Iris pigment epithelial cell (primary cell): ENCODE results near the gene NDFIP2.
"Not testable (repeated sequence)": the region's sequence is repeated elsewhere in the genome, so short reads cannot be mapped to it uniquely, and the experiment has no call there.

Experiments
- DNase-seq: peaks from one replicate; pipeline ENCODE4 v3.0.0-alpha.2; 2011; ENCODE audit warnings: low read depth

NDFIP2 gene

DNA sequence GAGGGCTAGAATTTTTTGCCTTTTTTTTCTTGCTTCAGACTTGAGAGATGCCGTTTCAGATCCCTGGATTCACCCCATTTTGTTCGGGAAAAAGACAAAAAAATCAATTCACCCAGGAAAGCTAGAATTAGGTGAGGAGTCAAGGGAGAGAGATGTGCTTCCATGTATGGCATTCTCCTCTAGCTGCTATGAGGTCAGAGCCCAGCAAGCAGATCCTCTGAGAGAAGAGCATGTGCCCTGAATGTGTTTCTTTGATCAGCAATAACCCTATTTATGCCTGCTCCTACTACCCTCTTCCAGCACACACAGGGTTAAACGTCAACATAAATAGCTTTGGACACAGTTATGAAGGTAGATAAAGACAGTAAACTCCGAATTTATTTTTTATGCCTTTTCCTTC is 53.6 kb downstream of the NDFIP2 start:
- peak; percentile 24 for DNase-seq

DNA sequence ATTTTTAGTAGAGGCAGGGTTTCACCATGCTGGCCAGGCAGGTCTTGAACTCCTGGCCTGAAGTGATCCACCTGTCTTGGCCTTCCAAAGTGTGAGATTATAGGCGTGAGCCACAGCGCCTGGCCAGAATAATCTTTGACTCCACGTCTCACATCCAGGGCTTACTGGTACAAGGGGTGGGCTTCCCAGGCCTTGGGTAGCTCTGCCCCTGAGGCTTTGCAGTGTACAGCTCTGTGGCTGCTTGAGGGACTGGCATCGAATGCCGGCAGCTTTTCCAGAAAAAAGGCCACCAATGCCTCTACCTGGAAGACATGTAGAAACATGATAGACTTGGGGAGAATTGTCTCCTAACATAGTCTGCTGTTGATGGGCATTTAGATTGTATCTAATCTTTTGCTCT is 57.8 kb downstream of the NDFIP2 start:
- DNase-seq, result no peak

GRCh38 chr13:79540504-79540903 is 59.5 kb downstream of the NDFIP2 start:
- no peak for DNase-seq

GRCh38 chr13:79541426-79542049 is 60.6 kb downstream of the NDFIP2 start:
- DNase-seq, result peak; percentile 67

- no peak for DNase-seq
These were observed 62.9 kb downstream of the NDFIP2 start for GRCh38 chr13:79543883-79544282.

DNA sequence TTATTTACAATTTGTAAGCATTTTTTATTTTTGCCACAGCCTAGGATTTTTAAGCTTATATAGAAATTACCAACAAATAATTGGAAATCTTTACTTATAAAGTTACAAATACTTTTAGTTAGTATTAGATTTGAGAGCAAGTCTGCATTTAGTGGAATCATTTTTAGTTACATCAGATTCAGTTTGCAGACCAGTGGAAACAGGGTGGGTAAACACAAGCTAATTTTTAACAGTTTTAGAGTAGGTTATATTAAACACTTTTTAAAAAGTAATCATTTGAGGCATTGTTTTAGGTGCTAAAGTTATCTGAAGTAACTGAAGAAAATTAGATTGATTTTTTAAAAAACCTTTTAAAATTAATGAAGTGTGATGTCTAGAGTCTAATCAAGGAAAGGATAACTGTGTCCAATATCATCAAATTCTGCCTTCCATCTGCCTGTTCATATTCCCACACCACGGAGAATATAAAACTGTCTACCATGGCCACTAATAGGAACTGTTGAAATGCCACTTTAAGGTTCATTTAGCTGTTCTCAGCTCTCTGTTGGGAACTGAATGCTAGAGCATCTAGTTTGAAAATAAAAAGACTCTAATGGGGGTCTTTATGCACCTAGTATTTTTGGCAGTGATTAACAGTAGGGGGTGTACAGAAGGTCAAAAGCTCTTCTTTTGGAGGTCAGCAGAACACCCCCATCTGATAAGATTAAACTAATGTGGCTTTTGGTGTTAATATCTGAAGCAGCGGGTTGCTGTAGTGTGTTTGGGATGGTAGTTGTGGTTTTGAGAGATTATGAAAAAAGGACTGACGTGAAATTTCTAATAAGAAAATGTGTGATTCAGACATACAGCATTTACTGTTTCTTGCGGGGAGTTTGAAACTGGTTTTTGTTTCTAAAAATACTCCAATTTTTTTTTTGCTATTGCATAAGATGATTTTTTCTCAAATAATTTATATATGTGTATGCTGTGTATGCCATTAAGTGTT is 66.5 kb downstream of the NDFIP2 start:
- peak; percentile 44 for DNase-seq

GRCh38 chr13:79548902-79549301 is 67.9 kb downstream of the NDFIP2 start:
- peak; percentile 21 for DNase-seq

- peak; percentile 65 for DNase-seq
These were observed 68.6 kb downstream of the NDFIP2 start for GRCh38 chr13:79549355-79550106.

DNA sequence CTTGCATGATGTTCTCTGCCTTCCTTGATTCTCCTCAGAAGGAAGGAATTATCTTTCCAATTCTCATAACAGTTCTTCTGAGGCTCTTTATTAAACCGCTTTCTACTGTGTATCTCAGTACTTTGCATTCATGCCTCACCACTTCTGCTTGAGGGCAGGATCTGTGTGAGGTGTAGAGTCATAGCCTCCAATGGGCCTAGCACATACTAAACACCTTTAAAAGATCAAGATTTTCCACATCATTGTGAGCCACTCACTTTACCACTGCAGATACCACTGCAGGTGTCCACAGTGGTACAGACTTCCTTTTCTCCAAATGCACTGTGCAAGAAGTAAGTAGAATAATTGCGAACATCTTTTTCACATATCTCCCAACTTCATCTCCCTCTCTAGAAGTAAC is 76.7 kb downstream of the NDFIP2 start:
- no peak for DNase-seq

- no peak for DNase-seq
These were observed 80.0 kb downstream of the NDFIP2 start for GRCh38 chr13:79560954-79561353.

DNA sequence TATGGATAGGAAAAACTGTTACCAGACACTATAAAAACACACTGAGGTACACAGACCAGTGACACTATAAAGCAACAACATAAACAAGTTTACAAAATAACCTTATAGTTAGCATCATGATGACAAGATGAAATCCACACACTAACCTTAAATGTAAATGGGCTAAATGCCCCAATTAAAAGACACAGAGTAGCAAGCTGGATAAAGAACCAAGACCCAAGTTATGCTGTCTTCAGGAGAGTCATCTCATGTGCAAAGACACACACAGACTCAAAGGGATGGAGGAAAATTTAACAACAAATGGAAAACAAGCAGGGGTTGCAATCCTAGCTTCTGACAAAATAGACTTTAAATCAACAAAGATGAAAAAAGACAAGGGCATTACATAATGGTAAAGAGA is 81.6 kb downstream of the NDFIP2 start:
- no peak for DNase-seq

GRCh38 chr13:79566118-79566517 is 85.2 kb downstream of the NDFIP2 start:
- no peak for DNase-seq

- DNase-seq, result no peak
These were observed 90.2 kb downstream of the NDFIP2 start for GRCh38 chr13:79571147-79571546.

DNA sequence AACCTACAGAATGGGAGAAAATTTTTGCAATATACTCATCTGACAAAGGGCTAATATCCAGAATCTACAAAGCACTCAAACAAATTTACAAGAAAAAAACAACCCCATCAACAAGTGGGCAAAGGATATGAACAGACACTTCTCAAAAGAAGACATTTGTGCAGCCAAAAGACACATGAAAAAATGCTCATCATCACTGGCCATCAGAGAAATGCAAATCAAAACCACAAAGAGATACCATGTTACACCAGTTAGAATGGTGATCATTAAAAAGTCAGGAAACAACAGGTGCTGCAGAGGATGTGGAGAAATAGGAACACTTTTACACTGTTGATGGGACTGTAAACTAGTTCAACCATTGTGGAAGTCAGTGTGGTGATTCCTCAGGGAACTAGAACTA is 92.9 kb downstream of the NDFIP2 start:
- DNase-seq, result not testable (repeated sequence)

- peak; percentile 28 for DNase-seq
These were observed 100.9 kb downstream of the NDFIP2 start for GRCh38 chr13:79581870-79582315.

DNA sequence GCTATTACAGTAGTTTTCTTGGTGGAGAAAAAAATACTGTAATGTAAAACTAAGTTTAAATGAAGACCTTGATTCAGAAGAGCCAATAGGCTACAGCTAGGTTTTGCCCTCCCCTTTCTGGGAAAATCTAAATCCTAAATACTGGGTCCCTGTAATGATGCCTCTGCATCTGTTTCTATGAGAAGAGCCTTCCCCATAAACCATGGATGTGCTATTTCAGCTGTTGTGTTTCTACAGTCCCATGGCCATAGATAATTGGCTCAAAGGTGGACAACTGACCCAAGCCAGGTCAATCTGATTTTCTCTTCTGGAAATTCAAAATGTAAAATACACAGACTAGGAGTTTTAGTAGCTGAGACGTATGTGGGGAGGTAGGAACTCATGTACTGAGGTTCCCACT is 101.9 kb downstream of the NDFIP2 start:
- DNase-seq, result no peak

DNA sequence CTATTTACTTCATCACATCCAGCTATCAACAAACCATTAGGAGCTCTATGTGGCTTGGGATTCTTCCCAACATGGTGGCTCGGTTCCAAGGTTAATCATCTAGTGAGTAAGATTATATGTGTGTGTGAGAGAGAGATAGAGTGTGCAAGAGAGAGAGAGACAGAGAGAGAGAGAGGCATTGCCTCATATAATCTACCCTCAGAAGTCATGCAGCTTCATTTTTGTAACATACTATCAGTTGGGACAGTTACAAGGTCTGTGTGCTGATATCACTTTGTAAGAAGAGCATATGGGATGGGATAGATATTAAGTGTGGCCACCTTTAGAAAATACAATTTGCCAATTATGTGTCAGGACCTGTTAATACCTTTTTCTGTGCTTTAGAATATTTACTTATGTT is 104.1 kb downstream of the NDFIP2 start:
- no peak for DNase-seq

DNA sequence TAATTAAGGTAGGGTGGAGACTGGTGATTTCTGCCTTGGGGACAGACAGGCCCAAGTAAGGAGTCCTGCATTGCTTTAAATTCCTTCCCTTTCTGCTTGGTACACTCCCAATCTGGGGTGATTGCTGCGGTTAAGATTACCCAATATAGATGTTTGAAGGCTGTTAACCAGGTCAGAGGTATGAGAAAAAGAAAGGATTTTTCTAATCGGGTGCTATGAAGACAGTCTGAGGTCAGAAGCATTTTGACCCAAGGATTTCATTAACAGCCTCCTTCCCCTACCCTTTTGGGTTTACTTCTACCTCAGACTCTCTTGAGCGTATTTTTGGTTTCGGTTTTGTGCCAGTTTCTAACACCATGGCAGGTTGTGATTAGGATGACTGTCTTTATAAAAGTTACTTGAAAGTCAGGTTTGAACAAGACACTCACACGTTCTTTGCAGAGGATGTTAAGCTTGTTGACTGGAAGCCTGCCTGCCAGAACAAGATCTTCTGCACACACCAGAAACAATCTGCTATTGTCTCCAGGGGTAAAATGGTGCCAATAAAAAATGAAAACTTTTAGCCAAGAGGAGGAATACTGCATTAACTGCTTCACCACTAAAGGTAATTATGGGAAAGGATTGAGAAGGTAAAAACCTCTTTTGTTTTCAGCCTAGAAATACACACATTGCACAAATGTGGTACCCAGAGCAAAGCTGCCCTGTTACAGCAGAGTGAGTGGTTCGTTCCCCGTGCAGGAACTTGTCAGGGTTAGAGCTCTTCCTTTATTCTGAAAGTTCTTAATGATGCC is 108.8 kb downstream of the NDFIP2 start:
- DNase-seq, result no peak

GRCh38 chr13:79590394-79590676 is 109.4 kb downstream of the NDFIP2 start:
- DNase-seq, result no peak

GRCh38 chr13:79591493-79591892 is 110.5 kb downstream of the NDFIP2 start:
- no peak for DNase-seq

DNA sequence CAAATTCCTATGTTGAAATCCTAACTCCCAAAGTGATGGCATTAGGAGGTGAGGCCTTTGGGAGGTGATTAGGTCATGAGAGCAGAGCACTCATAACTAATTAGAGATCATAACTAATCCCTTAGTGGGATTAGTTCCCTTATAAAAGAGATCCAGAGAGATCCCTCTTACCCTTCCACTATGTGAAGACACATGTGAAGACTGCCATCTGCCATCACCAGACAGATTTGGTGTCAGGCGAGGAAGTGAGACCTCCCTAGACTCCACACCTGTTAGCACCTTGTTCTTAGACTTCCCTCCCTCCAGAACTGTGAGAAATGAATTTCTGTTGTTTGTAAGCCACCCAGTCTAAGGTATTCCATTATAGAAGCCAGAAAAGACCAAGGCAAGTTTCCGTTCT is 112.2 kb downstream of the NDFIP2 start:
- no peak for DNase-seq
